Measurements from ENCODE around the gene RPL12.

RPL12 gene

DNA sequence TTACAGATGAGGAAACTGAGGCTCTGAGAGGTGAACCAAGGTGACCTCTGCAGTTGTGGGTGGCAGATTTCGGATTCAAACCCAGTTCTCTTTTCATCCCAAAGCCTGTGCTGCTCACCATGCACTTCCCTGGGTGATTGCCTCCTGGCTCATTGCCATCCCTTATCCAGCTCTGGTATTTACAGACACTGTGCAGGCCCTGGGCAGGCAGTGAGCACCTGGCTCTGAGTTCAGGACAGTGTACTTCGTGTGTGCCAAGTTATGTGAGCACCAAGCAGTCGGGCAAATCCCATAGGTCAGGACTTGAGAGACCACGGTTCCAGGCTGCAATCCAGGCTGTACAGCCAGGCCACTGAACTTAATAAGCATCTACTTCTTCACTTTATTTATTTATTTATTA, 1.5 kb upstream of the RPL12 start:
- TF ChIP-seq, protein P1, sequence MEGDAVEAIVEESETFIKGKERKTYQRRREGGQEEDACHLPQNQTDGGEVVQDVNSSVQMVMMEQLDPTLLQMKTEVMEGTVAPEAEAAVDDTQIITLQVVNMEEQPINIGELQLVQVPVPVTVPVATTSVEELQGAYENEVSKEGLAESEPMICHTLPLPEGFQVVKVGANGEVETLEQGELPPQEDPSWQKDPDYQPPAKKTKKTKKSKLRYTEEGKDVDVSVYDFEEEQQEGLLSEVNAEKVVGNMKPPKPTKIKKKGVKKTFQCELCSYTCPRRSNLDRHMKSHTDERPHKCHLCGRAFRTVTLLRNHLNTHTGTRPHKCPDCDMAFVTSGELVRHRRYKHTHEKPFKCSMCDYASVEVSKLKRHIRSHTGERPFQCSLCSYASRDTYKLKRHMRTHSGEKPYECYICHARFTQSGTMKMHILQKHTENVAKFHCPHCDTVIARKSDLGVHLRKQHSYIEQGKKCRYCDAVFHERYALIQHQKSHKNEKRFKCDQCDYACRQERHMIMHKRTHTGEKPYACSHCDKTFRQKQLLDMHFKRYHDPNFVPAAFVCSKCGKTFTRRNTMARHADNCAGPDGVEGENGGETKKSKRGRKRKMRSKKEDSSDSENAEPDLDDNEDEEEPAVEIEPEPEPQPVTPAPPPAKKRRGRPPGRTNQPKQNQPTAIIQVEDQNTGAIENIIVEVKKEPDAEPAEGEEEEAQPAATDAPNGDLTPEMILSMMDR (IDR thresholded peaks at IDR 0.05; ENCODE audit: extremely low read depth, missing control alignments), result no peak
- no peak for DNase-seq (ENCODE audit: low spot score)

DNA sequence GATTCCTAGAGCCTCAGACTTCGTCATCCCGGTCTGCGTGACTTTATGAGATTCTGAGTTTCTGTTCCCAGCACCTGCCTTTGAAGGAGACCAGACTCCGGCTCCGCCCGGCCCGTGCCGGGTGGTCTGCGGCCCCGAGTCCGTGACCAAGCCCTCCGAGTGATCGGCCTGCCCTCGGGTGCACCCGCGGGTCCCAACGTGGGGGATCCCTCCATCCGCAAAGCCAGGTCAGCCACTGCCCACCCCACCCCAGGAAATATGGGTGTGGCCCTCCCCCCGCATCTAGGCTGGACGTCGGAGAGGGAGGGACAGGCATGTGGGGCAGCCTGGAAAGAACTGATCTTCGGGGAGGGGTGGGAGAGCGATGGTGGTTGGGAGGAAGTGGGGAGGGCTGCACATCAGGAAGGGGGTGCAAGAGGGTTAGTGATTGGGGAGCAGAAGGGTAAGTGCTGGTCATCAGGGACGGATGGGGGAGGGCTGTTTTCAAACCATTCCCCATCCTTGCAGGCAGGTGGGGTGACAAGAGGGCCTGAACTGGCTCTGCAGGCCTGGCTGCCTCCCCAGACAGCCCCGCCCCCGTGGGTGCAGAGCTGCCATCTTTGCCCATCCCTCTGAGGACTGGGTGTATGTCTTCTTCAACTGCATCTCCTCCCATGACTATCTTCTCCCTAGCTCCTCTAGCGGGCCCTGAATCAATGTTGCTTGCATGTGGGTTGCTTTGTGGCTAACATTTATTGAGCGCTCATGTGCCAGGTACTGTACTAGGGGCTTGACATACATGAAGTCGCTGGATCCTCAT, 851 bp upstream of the RPL12 start:
- peak; percentile 54 for DNase-seq (ENCODE audit: low spot score)
- TF ChIP-seq, protein P1 (IDR thresholded peaks at IDR 0.05; ENCODE audit: extremely low read depth, missing control alignments), result no peak

DNA sequence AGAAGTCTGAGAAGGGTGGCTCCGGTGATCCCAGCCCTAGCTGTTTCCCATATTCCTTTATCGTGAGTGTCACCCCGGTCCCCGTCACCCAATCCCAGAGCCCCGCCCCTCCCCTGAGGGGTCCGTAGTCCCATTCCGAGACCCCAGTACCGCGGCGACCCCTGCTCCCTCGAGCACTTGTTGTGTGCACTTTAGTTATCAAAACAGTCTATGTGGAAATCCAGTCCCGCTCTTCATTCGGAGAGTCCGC, 327 bp upstream of the RPL12 start:
- DNase-seq (ENCODE audit: low spot score), result no peak
- TF ChIP-seq, protein P1 (IDR thresholded peaks at IDR 0.05; ENCODE audit: extremely low read depth, missing control alignments), result no peak

DNA sequence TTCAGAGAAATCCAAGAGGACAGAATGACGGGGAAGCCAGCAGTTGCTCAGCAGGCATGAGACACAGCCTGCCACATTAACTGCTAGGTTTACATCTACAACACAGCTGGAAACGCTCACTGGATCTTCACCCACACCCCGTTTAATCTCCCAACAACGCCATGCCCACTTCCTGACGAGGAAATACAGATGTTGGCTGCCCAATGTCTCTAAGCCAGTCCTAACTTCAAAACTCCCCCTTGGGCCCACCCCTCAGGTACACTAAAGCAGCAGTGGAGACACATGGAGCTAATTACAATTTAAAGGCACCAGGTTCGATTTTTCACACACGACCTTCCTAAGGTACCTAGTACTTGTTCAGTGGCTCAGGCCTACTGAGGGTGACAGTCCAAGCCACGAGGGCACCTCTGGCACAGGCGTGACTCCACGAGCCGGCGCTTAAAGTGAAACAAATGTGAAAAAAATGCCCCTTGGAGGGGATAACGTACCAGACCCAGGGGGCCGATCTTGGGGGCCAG, 904 bp downstream of the RPL12 start:
- TF ChIP-seq, protein P1 (IDR thresholded peaks at IDR 0.05; ENCODE audit: extremely low read depth, missing control alignments), result no peak
- DNase-seq (ENCODE audit: low spot score), result no peak

DNA sequence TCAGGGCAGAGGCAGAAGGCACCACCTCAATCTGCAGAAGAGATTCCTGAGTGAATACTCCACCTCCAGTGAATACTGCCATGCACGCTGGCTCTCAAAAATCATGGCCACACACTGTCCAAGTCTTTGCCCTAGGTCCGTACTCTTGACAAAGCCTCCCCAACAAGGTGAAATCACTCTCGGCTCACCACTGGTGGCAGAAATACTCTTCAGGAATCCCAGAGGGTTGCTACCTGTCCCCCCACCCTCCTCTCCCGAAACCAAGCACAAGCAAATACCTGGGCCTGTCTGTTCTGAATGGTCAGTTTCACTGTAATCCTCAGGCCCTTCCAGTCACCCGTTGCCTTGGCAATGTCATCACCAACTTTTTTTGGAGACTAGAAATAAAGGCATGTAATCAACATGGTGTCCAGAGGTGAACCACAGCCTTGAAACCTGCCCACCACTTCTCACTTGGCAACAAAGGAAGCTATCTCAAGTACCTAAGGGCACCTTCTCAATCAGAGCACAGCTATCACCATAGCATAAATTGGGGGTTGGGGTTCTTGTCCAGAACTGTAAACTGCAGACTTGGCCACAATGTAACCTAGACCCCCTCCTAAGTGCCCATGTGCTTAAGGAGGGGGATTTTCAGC, 1.8 kb downstream of the RPL12 start:
- DNase-seq (ENCODE audit: low spot score), result no peak

DNA sequence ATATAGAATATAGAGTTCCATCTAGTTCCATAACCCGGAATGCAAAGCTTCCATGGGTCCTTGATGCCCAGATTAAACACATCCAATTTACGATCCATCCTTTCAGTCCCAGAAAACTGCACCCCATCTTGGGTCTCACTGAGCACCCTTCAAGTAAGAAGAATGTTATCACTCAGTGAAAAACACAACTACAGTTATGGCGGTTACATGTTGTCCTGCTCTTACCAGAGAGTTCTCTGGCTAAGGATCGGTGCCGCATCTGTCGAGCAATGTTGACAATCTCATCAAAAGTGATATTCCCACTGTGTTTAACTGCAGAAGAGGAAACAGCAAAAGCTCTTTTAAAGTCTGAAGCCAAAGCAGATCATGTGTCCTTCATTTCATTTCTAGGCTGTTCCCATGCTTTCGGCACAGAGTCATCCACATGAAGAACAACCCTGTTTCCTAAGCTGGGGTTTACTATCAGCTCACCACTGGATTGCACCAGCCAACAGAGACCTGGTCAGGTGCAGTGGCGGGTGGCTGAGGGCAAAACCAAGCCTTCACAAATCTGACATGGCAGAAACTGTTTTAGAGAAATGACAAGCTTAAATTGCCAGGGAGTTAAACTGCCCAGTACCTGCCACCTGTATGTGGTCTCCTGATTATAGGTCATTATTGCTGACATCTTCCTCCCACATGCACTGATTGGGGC, 2.9 kb downstream of the RPL12 start:
- TF ChIP-seq, protein P1 (IDR thresholded peaks at IDR 0.05; ENCODE audit: extremely low read depth, missing control alignments), result no peak
- DNase-seq (ENCODE audit: low spot score), result no peak

More for the DNA sequence above, 1.8 kb downstream of the RPL12 start:
- TF ChIP-seq, protein P1 (IDR thresholded peaks at IDR 0.05; ENCODE audit: extremely low read depth, missing control alignments), result no peak
